H9 (cell line): Measurements from ENCODE around the gene SERPINB10. TPM values are rescaled to one million over a fixed set of nuclear protein-coding genes. Genes with fewer than 3 reads are reported as not detected.

ENCODE experiments used
- DNase-seq: peaks from one replicate; pipeline ENCODE4 v3.0.0-alpha.2; 2017
- H2AFZ ChIP-seq: one replicate; pipeline ENCODE4 v1.6.1; 2013; ENCODE audit warnings: mild to moderate bottlenecking, low read length, control low read depth, moderate library complexity
- H2AK5ac ChIP-seq: 2 replicates; pipeline ENCODE4 v1.6.1; 2013; ENCODE audit warnings: low read length, control low read depth, mixed read lengths; ENCODE audit not compliant: insufficient read length
- H2BK120ac ChIP-seq: one replicate; pipeline ENCODE4 v1.6.1; 2013; ENCODE audit warnings: low read depth, mild to moderate bottlenecking, low read length, control low read depth, inconsistent platforms; ENCODE audit not compliant: poor library complexity, severe bottlenecking
- H2BK12ac ChIP-seq: 2 replicates; pipeline ENCODE4 v1.6.1; 2013; ENCODE audit warnings: low read length, control low read depth, mixed read lengths, low read depth; ENCODE audit not compliant: insufficient read length
- H2BK15ac ChIP-seq: 2 replicates; pipeline ENCODE4 v1.6.1; 2013; ENCODE audit warnings: low read depth, low read length, control low read depth
- H2BK20ac ChIP-seq: one replicate; pipeline ENCODE4 v1.6.1; 2013; ENCODE audit warnings: low read depth, mild to moderate bottlenecking, low read length, control low read depth, inconsistent platforms; ENCODE audit not compliant: poor library complexity, severe bottlenecking
- H2BK5ac ChIP-seq: 2 replicates; pipeline ENCODE4 v1.6.1; 2013; ENCODE audit warnings: low read length, control low read depth, mixed read lengths; ENCODE audit not compliant: insufficient read length
- H3K14ac ChIP-seq: 2 replicates; pipeline ENCODE4 v1.6.1; 2013; ENCODE audit warnings: low read length, control low read depth; ENCODE audit not compliant: insufficient read depth
- H3K18ac ChIP-seq: 2 replicates; pipeline ENCODE4 v1.6.1; 2013; ENCODE audit warnings: low read depth, mild to moderate bottlenecking, mixed read lengths, low read length, control low read depth; ENCODE audit not compliant: insufficient read length
- H3K23ac ChIP-seq: 2 replicates; pipeline ENCODE4 v1.6.1; 2013; ENCODE audit warnings: low read length, control low read depth, mixed read lengths, low read depth; ENCODE audit not compliant: insufficient read length
- H3K23me2 ChIP-seq: 2 replicates; pipeline ENCODE4 v1.6.1; 2013; ENCODE audit warnings: low read depth, mild to moderate bottlenecking, mixed read lengths, low read length, control low read depth; ENCODE audit not compliant: insufficient read length, poor library complexity, severe bottlenecking
- H3K27ac ChIP-seq: 2 replicates; pipeline ENCODE4 v1.5.1; 2013; ENCODE audit warnings: low read length, control low read depth, mixed read lengths, low read depth; ENCODE audit not compliant: insufficient read length
- H3K27me3 ChIP-seq: 2 replicates; pipeline ENCODE4 v1.6.1; 2013; ENCODE audit warnings: low read length, control low read depth, inconsistent platforms; ENCODE audit not compliant: insufficient read depth
- H3K4ac ChIP-seq: 2 replicates; pipeline ENCODE4 v1.6.1; 2013; ENCODE audit warnings: low read depth, mild to moderate bottlenecking, control low read depth, inconsistent platforms, low read length, moderate library complexity
- H3K4me1 ChIP-seq: 2 replicates; pipeline ENCODE4 v1.6.1; 2013; ENCODE audit warnings: low read length, control low read depth, inconsistent platforms; ENCODE audit not compliant: insufficient read depth
- H3K4me2 ChIP-seq: 2 replicates; pipeline ENCODE4 v1.6.1; 2013; ENCODE audit warnings: low read length, control low read depth, mixed read lengths; ENCODE audit not compliant: insufficient read length, insufficient read depth
- H3K56ac ChIP-seq: 2 replicates; pipeline ENCODE4 v1.6.1; 2013; ENCODE audit warnings: low read depth, mild to moderate bottlenecking, mixed read lengths, low read length, control low read depth; ENCODE audit not compliant: insufficient read length
- H3K79me1 ChIP-seq: 2 replicates; pipeline ENCODE4 v1.6.1; 2013; ENCODE audit warnings: low read depth, mild to moderate bottlenecking, moderate library complexity, low read length, control low read depth, inconsistent platforms; ENCODE audit not compliant: insufficient read depth, poor library complexity, severe bottlenecking
- H3K79me2 ChIP-seq: 2 replicates; pipeline ENCODE4 v1.6.1; 2013; ENCODE audit warnings: low read length, control low read depth, inconsistent platforms; ENCODE audit not compliant: insufficient read depth
- H3K9ac ChIP-seq: 2 replicates; pipeline ENCODE4 v1.6.1; 2013; ENCODE audit warnings: low read length, control low read depth, mixed read lengths; ENCODE audit not compliant: insufficient read length; ENCODE audit errors: extremely low read depth
- H3K9me3 ChIP-seq: one replicate; pipeline ENCODE4 v1.6.1; 2013; ENCODE audit warnings: low read depth, low read length, inconsistent platforms; ENCODE audit not compliant: control insufficient read depth
- H3T11ph ChIP-seq: one replicate; pipeline ENCODE4 v1.6.1; 2013; ENCODE audit warnings: mild to moderate bottlenecking, low read length, control low read depth, inconsistent platforms
- H4K20me1 ChIP-seq: one replicate; pipeline ENCODE4 v1.6.1; 2013; ENCODE audit not compliant: control insufficient read depth, insufficient read length, insufficient read depth
- H4K5ac ChIP-seq: 2 replicates; pipeline ENCODE4 v1.6.1; 2013; ENCODE audit warnings: low read depth, mild to moderate bottlenecking, mixed read lengths, low read length, control low read depth; ENCODE audit not compliant: insufficient read length
- H4K8ac ChIP-seq: replicated peaks from 2 replicates; pipeline ENCODE4 v1.6.1; 2013; ENCODE audit warnings: low read length, control low read depth, mixed read lengths, low read depth; ENCODE audit not compliant: insufficient read length
- H4K91ac ChIP-seq: 2 replicates; pipeline ENCODE4 v1.6.1; 2013; ENCODE audit warnings: low read depth, mild to moderate bottlenecking, moderate library complexity, mixed read lengths, low read length, control low read depth; ENCODE audit not compliant: insufficient read length
- H3K27ac Mint-ChIP-seq, 3 experiments: 2 replicates in 2 of 3; 3 replicates in 1 of 3; pipeline ENCODE4 v1.8.0; 2020 to 2021; ENCODE audit warnings: mixed read lengths in 3 of 3, mild to moderate bottlenecking in 1 of 3, moderate library complexity in 1 of 3
- H3K27me3 Mint-ChIP-seq: 2 replicates; pipeline ENCODE4 v1.8.0; 2021; ENCODE audit warnings: low read depth, mild to moderate bottlenecking, moderate library complexity, mixed read lengths
- H3K36me3 Mint-ChIP-seq, 3 experiments: 2 replicates in 2 of 3; 3 replicates in 1 of 3; pipeline ENCODE4 v1.8.0; 2020 to 2021; ENCODE audit warnings: low read depth in 3 of 3, mixed read lengths in 3 of 3; ENCODE audit not compliant: insufficient read depth in 1 of 3
- H3K4me1 Mint-ChIP-seq, 2 experiments: 2 replicates each; pipeline ENCODE4 v1.8.0; 2020; ENCODE audit warnings: mixed read lengths in 2 of 2
- H3K4me3 Mint-ChIP-seq, 2 experiments: 2 replicates in 1 of 2; 3 replicates in 1 of 2; pipeline ENCODE4 v1.8.0; 2020 to 2021; ENCODE audit warnings: mild to moderate bottlenecking in 2 of 2, mixed read lengths in 2 of 2, moderate library complexity in 1 of 2
- H3K9me3 Mint-ChIP-seq, 2 experiments: 2 replicates in 1 of 2; 3 replicates in 1 of 2; pipeline ENCODE4 v1.8.0; 2020; ENCODE audit warnings: mild to moderate bottlenecking in 2 of 2, mixed read lengths in 2 of 2, moderate library complexity in 1 of 2
- CTCF ChIP-seq: fragments of 200-600 bp; sonication (generic); conservative IDR thresholded peaks from 3 replicates; pipeline ENCODE4 v1.8.0; 2021; ENCODE audit warnings: antibody characterized with exemption, mild to moderate bottlenecking
- WGBS: extraction: QIAGEN DNeasy Blood & Tissue Kit; methylation state at CpG from one replicate; pipeline ENCODE4 v1.1.7; 2013; ENCODE audit warnings: missing lambda C conversion rate, low lambda C conversion rate, mixed read lengths; ENCODE audit not compliant: insufficient read length; ENCODE audit errors: extremely low coverage; 5-methylcytosine and 5-hydroxymethylcytosine counted together
- total RNA-seq: library from RNA; stranded (reverse); gene quantifications from 2 replicates; pipeline ENCODE4 v1.2.1, GENCODE V29; 2021

The SERPINB10 gene
- total RNA-seq, 1 experiment from 2014 or later, result not detected

DNA sequence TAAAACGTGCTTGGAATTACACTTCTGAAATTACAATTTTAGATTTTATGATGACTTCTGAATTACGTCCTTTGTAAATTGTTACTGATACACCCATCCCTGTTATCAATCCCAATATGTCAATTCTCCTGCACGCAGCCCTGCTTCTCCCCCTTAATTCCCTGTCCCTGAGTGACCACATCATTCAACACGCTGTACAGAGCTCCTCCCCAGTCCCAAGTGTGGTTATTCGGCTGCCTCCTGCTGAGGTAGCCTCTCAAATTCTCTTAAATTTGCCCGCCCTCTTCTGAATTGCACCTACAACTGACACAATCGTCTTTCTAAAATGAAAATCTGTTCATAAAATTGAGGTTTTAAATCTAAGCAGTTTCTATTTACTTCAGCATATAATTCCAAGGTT lies 72.3 kb downstream of the SERPINB10 start:
- Histone ChIP-seq H3K4me1 (no peaks in the 10 kb centered on the region), H3K23ac (no peak overlapping the region), H2BK12ac (no peak overlapping the region), H4K20me1 (no peaks in the 10 kb centered on the region), H4K91ac (no peak overlapping the region), H3K23me2 (no peaks in the 10 kb centered on the region), H2AFZ (no peak overlapping the region), H3K9ac (no peak overlapping the region), H3K79me1 (no peaks in the 10 kb centered on the region), H4K8ac (no peak overlapping the region), H3K4ac (no peak overlapping the region), H3K4me2 (no peak overlapping the region), H4K5ac (no peak overlapping the region), H2BK5ac (no peak overlapping the region), H2BK120ac (no peak overlapping the region), H2BK20ac (no peak overlapping the region), H2BK15ac (no peak overlapping the region), H3K79me2 (no peaks in the 10 kb centered on the region), H2AK5ac (no peak overlapping the region), H3K14ac (no peak overlapping the region), H3K56ac (no peak overlapping the region), H3T11ph (no peak overlapping the region), H3K27me3 (peaks cover 25% of the 10 kb centered on the region), H3K27ac (no peak overlapping the region), H3K18ac (no peak overlapping the region), H3K9me3 (no peaks in the 10 kb centered on the region)
- no peaks in the 10 kb centered on the region for H3K9me3 Mint-ChIP-seq
- H3K36me3 Mint-ChIP-seq, result no peaks in the 10 kb centered on the region; a peak in 1 of 7 replicates
- no peak overlapping the region for H3K4me3 Mint-ChIP-seq
- WGBS, result no CpG with 5 or more reads among the region's 7 CpGs
- H3K4me1 Mint-ChIP-seq, result peaks cover 0 to 9% of the 10 kb centered on the region in 2 experiments; a peak in 3 of 4 replicates
- H3K27me3 Mint-ChIP-seq, result peaks cover 53% of the 10 kb centered on the region
- TF ChIP-seq CTCF, result no peak
- no peak overlapping the region for H3K27ac Mint-ChIP-seq
- DNase-seq, result no peak
